Upper lobe of left lung (tissue), 4 donors: ENCODE measurements around the gene ETFDH.

Experiments
- POLR2A ChIP-seq, 4 donors: fragments of 450-650 bp; IDR thresholded peaks; one replicate each; pipeline ENCODE4 v1.5.1; 2016 to 2017; ENCODE audit warnings: antibody characterized with exemption in 4 of 4, mild to moderate bottlenecking in 2 of 4
- POLR2AphosphoS5 ChIP-seq, 2 donors: sonication (generic); formaldehyde crosslinking; IDR thresholded peaks; one replicate each; pipeline ENCODE4 v1.5.1; 2017; ENCODE audit warnings: antibody characterized with exemption in 2 of 2

GRCh38 chr4:158682066-158682465 is 10.0 kb downstream of the ETFDH start:
- TF ChIP-seq POLR2A (IDR thresholded peaks at IDR 0.05): no peak
- TF ChIP-seq POLR2AphosphoS5 (IDR thresholded peaks at IDR 0.05): no peak
